K562 (cell line): ENCODE measurements around the gene CRACR2B. TPM values are rescaled to one million over a fixed set of nuclear protein-coding genes. Genes with fewer than 3 reads are reported as not detected.
A peak's percentile ranks its signal among the peaks of the same experiment; 100 is the strongest.

ENCODE experiments used
- ATAC-seq: fragments of 200-7000 bp; cut with Tn5 transposase; 3 replicates; pipeline ENCODE4 v1.9.1; 2020; ENCODE audit warnings: moderate library complexity
- BruUV-seq: library from RNA; stranded (reverse); fragments of 400-500 nt; replicated peaks from 2 replicates; lab custom pipeline; 2021; lab: Mats Ljungman, UMichigan
- CTCF ChIA-PET: fragments of 300-600 bp; formaldehyde crosslinking; extraction: SDS; loops from one replicate; lab custom pipeline; 2021; ENCODE audit warnings: low intra/inter-chr PET ratio; lab: Yijun Ruan, JAX
- POLR2A ChIA-PET: fragments of 300-600, 350-650 bp; sonication (Branson Sonifier 250); formaldehyde crosslinking; extraction: SDS; loops from one replicate; lab custom pipeline; 2021; ENCODE audit warnings: antibody characterized with exemption, inconsistent platforms; lab: Yijun Ruan, JAX
- DNase-seq, 4 experiments: peaks; one replicate each; pipeline versions ENCODE4 v3.0.0 to v3.0.0-alpha.2; 2011 to 2018; ENCODE audit warnings: low spot score in 3 of 4, mixed read lengths in 3 of 4; ENCODE audit errors: extremely low read depth in 1 of 4
- FAIRE-seq: peaks from 2 replicates; lab custom pipeline; 2011; peaks lifted over from hg19 to GRCh38; lab: Jason Lieb, UNC
- H2AFZ ChIP-seq: 2 replicates; pipeline ENCODE4 v1.6.0; 2011; ENCODE audit warnings: low read depth, low read length, control low read depth, inconsistent platforms
- H3K27ac ChIP-seq: fragments of 200-600 bp; 3 replicates; pipeline ENCODE4 v1.8.0; 2011; ENCODE audit warnings: low read depth, mild to moderate bottlenecking, control low read depth, inconsistent platforms, low read length, moderate library complexity, mixed read lengths; ENCODE audit errors: extremely low read depth
- H3K27me3 ChIP-seq, 2 experiments: fragments of 300-600 bp in 1 of 2; 2 replicates in 1 of 2; 3 replicates in 1 of 2; pipeline versions ENCODE4 v1.6.0 to v1.8.0; 2011; ENCODE audit warnings: inconsistent platforms in 2 of 2, low read length in 2 of 2, mild to moderate bottlenecking in 1 of 2, mixed read lengths in 1 of 2, moderate library complexity in 1 of 2; ENCODE audit not compliant: control insufficient read depth in 2 of 2, insufficient read depth in 2 of 2
- H3K36me3 ChIP-seq: fragments of 300-600 bp; 3 replicates; pipeline ENCODE4 v1.8.0; 2011; ENCODE audit warnings: mild to moderate bottlenecking, low read length, inconsistent platforms; ENCODE audit not compliant: control insufficient read depth, insufficient read depth
- H3K4me1 ChIP-seq, 2 experiments: fragments of 200-600 bp in 1 of 2; replicated peaks in 1 of 2; 2 replicates in 1 of 2; 3 replicates in 1 of 2; pipeline versions ENCODE4 v1.5.1 to v1.8.0; 2011; ENCODE audit warnings: inconsistent platforms in 2 of 2, low read length in 2 of 2, mild to moderate bottlenecking in 1 of 2, mixed read lengths in 1 of 2, moderate library complexity in 1 of 2; ENCODE audit not compliant: control insufficient read depth in 2 of 2, insufficient read depth in 2 of 2
- H3K4me2 ChIP-seq: 2 replicates; pipeline ENCODE4 v1.6.1; 2011; ENCODE audit warnings: low read length, control low read depth, inconsistent platforms, mixed read lengths; ENCODE audit not compliant: insufficient read depth
- H3K4me3 ChIP-seq: fragments of 200-600 bp; sonication (generic), shearing (Covaris generic); 2 replicates; pipeline ENCODE4 v1.5.1; 2016; ENCODE audit warnings: control low read depth, inconsistent platforms
- H3K79me2 ChIP-seq: fragments of 200-600 bp; 3 replicates; pipeline ENCODE4 v1.8.0; 2011; ENCODE audit warnings: low read length, inconsistent platforms; ENCODE audit not compliant: control insufficient read depth, insufficient read depth
- H3K9ac ChIP-seq, 2 experiments: 2 replicates each; pipeline versions ENCODE4 v1.6.0 to v1.6.1; 2011; ENCODE audit warnings: low read depth in 2 of 2, low read length in 2 of 2, control low read depth in 1 of 2, inconsistent platforms in 1 of 2, mild to moderate bottlenecking in 1 of 2, mixed read lengths in 1 of 2; ENCODE audit not compliant: insufficient read depth in 1 of 2
- H3K9me1 ChIP-seq: one replicate; pipeline ENCODE4 v1.6.0; 2011; ENCODE audit warnings: inconsistent platforms, mild to moderate bottlenecking, low read length, moderate library complexity; ENCODE audit not compliant: control insufficient read depth, insufficient read depth
- H3K9me3 ChIP-seq: replicated peaks from 2 replicates; pipeline ENCODE4 v1.5.1; 2011; ENCODE audit warnings: low read depth, low read length, inconsistent platforms; ENCODE audit not compliant: control insufficient read depth, insufficient read depth
- H4K20me1 ChIP-seq: replicated peaks from 2 replicates; pipeline ENCODE4 v1.6.1; 2011; ENCODE audit warnings: low read length, inconsistent platforms, mixed read lengths; ENCODE audit not compliant: control insufficient read depth, insufficient read depth
- ARID3A ChIP-seq: IDR thresholded peaks from 2 replicates; pipeline ENCODE4 v1.6.1; 2012; ENCODE audit warnings: low read depth, low read length, improper control_type of control experiment, borderline replicate concordance
- BHLHE40 ChIP-seq: IDR thresholded peaks from 2 replicates; pipeline ENCODE4 v1.6.1; 2011; ENCODE audit warnings: low read length, improper control_type of control experiment
- CCAR2 ChIP-seq: fragments of 200-400 bp; formaldehyde crosslinking; IDR thresholded peaks from 2 replicates; pipeline ENCODE4 v1.6.1; 2017; ENCODE audit warnings: mild to moderate bottlenecking, low read depth, low read length
- EHMT2 ChIP-seq: fragments of 450-650 bp; IDR thresholded peaks from 2 replicates; pipeline ENCODE4 v1.6.1; 2018; ENCODE audit warnings: antibody characterized with exemption
- KAT2B ChIP-seq: IDR thresholded peaks from one replicate; pipeline ENCODE4 v1.6.1; 2012; ENCODE audit warnings: low read depth, mild to moderate bottlenecking, control low read depth, inconsistent platforms, low read length, moderate library complexity
- NCOR1 ChIP-seq: fragments of 450-650 bp; IDR thresholded peaks from 2 replicates; pipeline ENCODE4 v1.6.1; 2016; ENCODE audit warnings: mild to moderate bottlenecking, moderate library complexity
- NFIC ChIP-seq: fragments of 450-650 bp; IDR thresholded peaks from 2 replicates; pipeline ENCODE4 v1.6.1; 2017; ENCODE audit warnings: mild to moderate bottlenecking, inconsistent platforms
- NFYB ChIP-seq: IDR thresholded peaks from 2 replicates; pipeline ENCODE4 v1.6.1; 2011; ENCODE audit warnings: mild to moderate bottlenecking, moderate library complexity; ENCODE audit not compliant: insufficient read length; ENCODE audit errors: extremely low read depth
- PHF21A ChIP-seq: fragments of 450-650 bp; IDR thresholded peaks from 2 replicates; pipeline ENCODE4 v1.6.1; 2017; ENCODE audit warnings: low read depth, borderline replicate concordance
- STAG1 ChIP-seq: sonication (generic); formaldehyde crosslinking; IDR thresholded peaks from 2 replicates; pipeline ENCODE4 v1.5.0; 2020; ENCODE audit warnings: missing genetic modification reagents, borderline replicate concordance
- TAF7 ChIP-seq: fragments of 450-650 bp; IDR thresholded peaks from 2 replicates; pipeline ENCODE4 v1.6.1; 2016; ENCODE audit warnings: missing genetic modification characterization, missing compliant biosample characterization
- TFAP4 ChIP-seq: sonication (generic); formaldehyde crosslinking; IDR thresholded peaks from 2 replicates; pipeline ENCODE4 v1.8.0; 2022; ENCODE audit warnings: missing genetic modification reagents, mild to moderate bottlenecking, moderate library complexity, borderline replicate concordance
- USF1 ChIP-seq: sonication (generic); formaldehyde crosslinking; IDR thresholded peaks from 2 replicates; pipeline ENCODE4 v1.9.0; 2022; ENCODE audit warnings: mild to moderate bottlenecking, missing genetic modification reagents
- USF2 ChIP-seq: sonication (generic); formaldehyde crosslinking; IDR thresholded peaks from 2 replicates; pipeline ENCODE4 v1.5.0; 2020; ENCODE audit warnings: missing genetic modification reagents
- ZFP91 ChIP-seq: sonication (generic); formaldehyde crosslinking; IDR thresholded peaks from 2 replicates; pipeline ENCODE4 v1.8.0; 2022; ENCODE audit warnings: mild to moderate bottlenecking, missing genetic modification reagents
- ZKSCAN3 ChIP-seq: fragments of 250-450 bp; sonication (Bioruptor Pico); IDR thresholded peaks from 2 replicates; pipeline ENCODE4 v1.4.0; 2020
- ZNF75A ChIP-seq: fragments of 450-650 bp; formaldehyde crosslinking; IDR thresholded peaks from 2 replicates; pipeline ENCODE4 v1.4.0; 2020; ENCODE audit warnings: mild to moderate bottlenecking
- WGBS: fragments of 100-300 bp; shearing (Covaris generic); methylation state at CpG from one replicate; pipeline ENCODE4 v1.1.6; 2016; ENCODE audit warnings: low coverage, mixed read lengths; ENCODE audit not compliant: insufficient coverage; ENCODE audit errors: missing lambda C conversion rate; 5-methylcytosine and 5-hydroxymethylcytosine counted together
- in situ Hi-C: fragments of 300-500 bp; cut with MboI; formaldehyde crosslinking; loops from 4 replicates; pipeline ENCODE4 v1.15.0; 2018; ENCODE audit warnings: inconsistent platforms, mixed read lengths
- intact Hi-C: fragments of 100-400 bp; cut with micrococcal nuclease; formaldehyde crosslinking; loops from 2 replicates; pipeline ENCODE4 v1.14.2; 2022
- polyA plus RNA-seq, 8 experiments: library from polyadenylated mRNA; depleted of rRNA in 4 of 8; stranded (reverse) in 5 of 8; unstranded in 3 of 8; fragments of >200 nt; fragmentation: Nextera tagmentation in 2 of 8; fragmentation: Illumina TruSeq in 1 of 8; extraction: Ambion mirVana in 2 of 8; extraction: Trizol in 1 of 8; gene quantifications; 2 replicates each; pipeline versions ENCODE4 v1.2.1 to v1.2.3, GENCODE V29; 2011 to 2014; ENCODE audit warnings: inconsistent platforms in 1 of 8, missing spikeins in 1 of 8
- total RNA-seq, 7 experiments: library from RNA; depleted of rRNA in 6 of 7; stranded (reverse); fragments of >200 nt in 6 of 7; fragmentation: Illumina TruSeq in 2 of 7; extraction: Trizol in 2 of 7; gene quantifications; 2 replicates each; pipeline versions ENCODE4 v1.2.1 to v1.2.3, GENCODE V29; 2011 to 2021; ENCODE audit warnings: low replicate concordance in 1 of 7

The CRACR2B gene
- total and polyA plus RNA-seq, 9 of the 15 experiments (the other 6 are each of a cell fraction or from before 2014, with no cell fraction given) = 0.10 to 51.0 (median 6.0) TPM

- 31% methylated on average over 18 of the region's 31 CpGs for WGBS
- DNase-seq (peak; percentile 55 to 70 (median 60)), FAIRE-seq (no peak), ATAC-seq (peak; percentile 53)
- peaks cover 20% of the 10 kb centered on the region for H4K20me1 ChIP-seq
- intact Hi-C loops (no loop called here), in situ Hi-C loops (no loop called here)
- H3K4me2 ChIP-seq = no peak overlapping the region
- ChIA-PET CTCF (no interaction called here), POLR2A (interaction anchor here (0.7 to 1.8 kb wide), 7 partner anchors 15 to 892 kb away, joined by 3 to 13 read pairs (median 3); partner anchors contain the start of genes POLR2L and TSPAN4)
- BruUV-seq = no TSS peak
- H3K27me3 ChIP-seq = no peaks in the 10 kb centered on the region
- H3K4me3 ChIP-seq = no peak overlapping the region
- H3K27ac ChIP-seq = no peak overlapping the region
- H3K36me3 ChIP-seq = no peaks in the 10 kb centered on the region
- peak overlapping the region in 1 of 2 experiments; percentile 84; a peak in 2 of 4 replicates for H3K9ac ChIP-seq
- peaks cover 14 to 95% of the 10 kb centered on the region in 2 experiments for H3K4me1 ChIP-seq
- no peaks in the 10 kb centered on the region for H3K79me2 ChIP-seq
- peaks cover 5% of the 10 kb centered on the region for H3K9me1 ChIP-seq
- no peak overlapping the region for H2AFZ ChIP-seq
- H3K9me3 ChIP-seq = no peaks in the 10 kb centered on the region
- peak; percentile 77 for TF ChIP-seq USF1 (CRISPR knock-in tag)
- TF ChIP-seq ZKSCAN3 (CRISPR knock-in tag) = no peak
- TF ChIP-seq TAF7 (tag) = no peak
- TF ChIP-seq NFIC = peak; percentile 75
- no peak for TF ChIP-seq TFAP4 (CRISPR knock-in tag)
- no peak for TF ChIP-seq ZNF75A
- no peak for TF ChIP-seq ARID3A
- TF ChIP-seq PHF21A = no peak
- TF ChIP-seq EHMT2 = no peak
- peak; percentile 69 for TF ChIP-seq NFYB
- 0 out of 2 replicates have a peak, but pooled peaks have one; percentile 8 for TF ChIP-seq STAG1 (CRISPR knock-in tag)
- TF ChIP-seq KAT2B = no peak
- TF ChIP-seq CCAR2 = no peak
- peak; percentile 76 for TF ChIP-seq USF2 (CRISPR knock-in tag)
- TF ChIP-seq NCOR1 = no peak
- TF ChIP-seq BHLHE40 = no peak
- no peak for TF ChIP-seq ZFP91 (CRISPR knock-in tag)
Observed at GRCh38 chr11:859394-860131, 31.8 kb downstream of the CRACR2B start.
